HuH-7.5 (cell line): ENCODE measurements around the gene MED15.
"Not testable (repeated sequence)": the region's sequence is repeated elsewhere in the genome, so short reads cannot be mapped to it uniquely, and the experiment has no call there.

Experiments
- DNase-seq: peaks from one replicate; pipeline ENCODE4 v3.0.0; 2011; ENCODE audit warnings: low spot score

The MED15 gene

GRCh38 chr22:20531404-20532201 is 24.2 kb downstream of the MED15 start:
- no peak for DNase-seq

GRCh38 chr22:20532256-20532993 is 25.0 kb downstream of the MED15 start:
- DNase-seq, result no peak

- DNase-seq, result no peak
Observed at GRCh38 chr22:20533095-20533878, 25.9 kb downstream of the MED15 start.

- no peak for DNase-seq
Observed at GRCh38 chr22:20533879-20534265, 26.5 kb downstream of the MED15 start.

- DNase-seq, result no peak
Observed at GRCh38 chr22:20536590-20537324, 29.3 kb downstream of the MED15 start.

GRCh38 chr22:20537325-20537756 is 29.9 kb downstream of the MED15 start:
- DNase-seq, result no peak

- no peak for DNase-seq
Observed at GRCh38 chr22:20537983-20538382, 30.6 kb downstream of the MED15 start.

GRCh38 chr22:20538875-20539274 is 31.5 kb downstream of the MED15 start:
- DNase-seq, result not testable (repeated sequence)

- no peak for DNase-seq
Observed at GRCh38 chr22:20542055-20542454, 34.6 kb downstream of the MED15 start.

GRCh38 chr22:20542736-20543135 is 35.3 kb downstream of the MED15 start:
- no peak for DNase-seq

- DNase-seq, result not testable (repeated sequence)
Observed at GRCh38 chr22:20545318-20545634, 37.9 kb downstream of the MED15 start.

GRCh38 chr22:20545681-20546521 is 38.5 kb downstream of the MED15 start:
- DNase-seq, result no peak

GRCh38 chr22:20546541-20546950 is 39.1 kb downstream of the MED15 start:
- no peak for DNase-seq

GRCh38 chr22:20547029-20547428 is 39.6 kb downstream of the MED15 start:
- DNase-seq, result no peak

GRCh38 chr22:20548806-20549205 is 41.4 kb downstream of the MED15 start:
- no peak for DNase-seq

- DNase-seq, result no peak
Observed at GRCh38 chr22:20549232-20549841, 41.9 kb downstream of the MED15 start.

- no peak for DNase-seq
Observed at GRCh38 chr22:20550057-20550817, 42.8 kb downstream of the MED15 start.

- DNase-seq, result no peak
Observed at GRCh38 chr22:20550851-20551744, 43.7 kb downstream of the MED15 start.
